Urinary bladder (tissue), 4 donors: ENCODE measurements around the gene PLCXD3. TPM values are rescaled to one million over a fixed set of nuclear protein-coding genes. Genes with fewer than 3 reads are reported as not detected.

ENCODE experiments used
- DNase-seq: peaks from one replicate; pipeline ENCODE4 v3.0.0-alpha.2; 2015; ENCODE audit errors: extremely low spot score
- H3K27ac ChIP-seq: one replicate; pipeline ENCODE4 v1.5.1; 2013; ENCODE audit warnings: low read depth, mild to moderate bottlenecking, moderate library complexity
- H3K36me3 ChIP-seq: one replicate; pipeline ENCODE4 v1.6.1; 2013; ENCODE audit warnings: mild to moderate bottlenecking, moderate library complexity; ENCODE audit not compliant: insufficient read depth
- H3K4me1 ChIP-seq: one replicate; pipeline ENCODE4 v1.6.1; 2013; ENCODE audit warnings: mild to moderate bottlenecking, moderate library complexity; ENCODE audit not compliant: insufficient read depth
- H3K4me3 ChIP-seq: one replicate; pipeline ENCODE4 v1.5.1; 2013; ENCODE audit warnings: low read depth, low read length
- WGBS: extraction: QIAGEN DNeasy Blood & Tissue Kit; methylation state at CpG from one replicate; pipeline ENCODE4 v1.1.7; 2013; 5-methylcytosine and 5-hydroxymethylcytosine counted together
- polyA plus RNA-seq: library from polyadenylated mRNA; stranded (reverse); fragments of 200-250 nt; gene quantifications from one replicate; pipeline ENCODE4 v1.2.3, GENCODE V29; 2013
- total RNA-seq: library from RNA; depleted of rRNA; stranded (reverse); fragments of >200 nt; gene quantifications from one replicate; pipeline ENCODE4 v1.2.3, GENCODE V29; 2014
- donor health status: healthy with polysubstance abuse.
- donor health status: healthy.

PLCXD3 gene
- total and polyA plus RNA-seq, 2 donors, result 0.42 to 2.5 TPM

- Histone ChIP-seq H3K4me3 (no peak overlapping the region), H3K36me3 (no peaks in the 10 kb centered on the region), H3K4me1 (no peaks in the 10 kb centered on the region), H3K27ac (peak overlapping the region; percentile 10)
- WGBS, result 74% methylated on average over 2 of the region's 2 CpGs
- DNase-seq, result no peak
Measured at GRCh38 chr5:41263335-41263734, 247.1 kb downstream of the PLCXD3 start.
